ENCODE data around the gene DNAH10.

Gene DNAH10

DNA sequence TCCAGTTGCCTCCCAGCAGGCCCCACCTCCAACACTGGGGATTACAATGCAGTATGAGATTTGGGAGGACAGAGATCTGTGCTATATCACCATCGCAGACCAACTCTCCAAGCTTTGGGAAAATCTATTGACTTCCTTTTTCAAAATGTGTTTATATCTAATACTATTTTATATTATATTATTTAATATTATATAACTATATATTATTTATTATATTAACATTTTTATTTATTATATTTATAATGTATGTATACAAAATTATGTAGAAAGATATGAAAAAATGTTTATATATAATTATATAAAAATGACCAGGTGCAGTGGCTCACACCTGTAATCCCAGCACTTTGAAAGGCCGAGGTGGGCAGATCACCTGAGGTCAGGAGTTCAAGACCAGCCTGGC is 36.4 kb downstream of the DNAH10 start:
- no peak for DNase-seq (ENCODE audit: low read depth)

GRCh38 chr12:123799227-123799626 is 37.1 kb downstream of the DNAH10 start:
- no peak for DNase-seq (ENCODE audit: low read depth)

DNA sequence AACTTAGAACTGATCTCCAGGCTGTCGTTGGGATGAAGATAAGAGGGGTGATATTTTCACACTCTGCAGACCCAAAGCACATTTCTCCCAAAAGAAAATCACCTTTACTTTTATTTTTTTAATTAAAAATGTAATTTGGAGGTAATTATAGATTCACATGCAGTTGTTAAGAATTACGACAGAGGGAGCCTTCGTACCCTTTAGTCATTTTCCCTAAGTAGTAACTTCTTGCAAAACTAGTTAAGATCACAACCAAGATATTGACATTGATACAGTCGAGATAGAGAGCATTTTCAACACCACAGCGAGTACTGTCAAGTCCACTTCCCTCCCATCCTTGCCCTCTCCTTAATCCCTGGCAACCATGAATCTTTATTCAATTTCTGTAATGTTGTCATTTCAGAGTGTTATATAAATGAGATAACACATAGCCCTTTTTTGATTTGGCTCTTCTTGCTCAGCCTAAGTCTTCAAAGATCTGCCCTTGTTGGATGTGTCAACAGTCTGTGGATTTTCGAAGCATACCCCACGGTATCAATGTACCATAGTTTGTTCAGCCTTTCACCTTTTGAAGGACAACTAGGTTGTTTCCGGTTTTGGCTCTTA is 39.6 kb downstream of the DNAH10 start:
- peak; percentile 49 for DNase-seq (ENCODE audit: low read depth)

GRCh38 chr12:123805173-123805572 is 43.1 kb downstream of the DNAH10 start:
- DNase-seq (ENCODE audit: low read depth) = no peak

DNA sequence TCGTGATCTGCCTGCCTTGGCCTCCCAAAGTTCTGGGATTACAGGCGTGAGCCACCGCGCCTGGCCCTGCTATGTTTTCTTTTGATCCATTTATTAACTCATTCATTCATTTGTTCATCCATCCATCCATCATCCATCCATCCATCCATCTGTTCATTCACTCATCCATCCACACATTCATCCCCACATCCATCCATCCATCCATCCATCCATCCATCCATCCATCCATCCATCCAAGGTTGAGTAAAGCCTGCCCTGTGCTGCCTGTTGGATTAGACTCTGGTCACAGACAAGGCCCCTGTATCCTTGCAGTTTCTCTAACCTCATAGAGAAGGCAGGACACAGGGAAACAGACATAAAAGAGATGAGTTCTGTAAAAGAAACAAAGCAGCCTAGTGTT is 44.9 kb downstream of the DNAH10 start:
- DNase-seq (ENCODE audit: low read depth) = no peak

DNA sequence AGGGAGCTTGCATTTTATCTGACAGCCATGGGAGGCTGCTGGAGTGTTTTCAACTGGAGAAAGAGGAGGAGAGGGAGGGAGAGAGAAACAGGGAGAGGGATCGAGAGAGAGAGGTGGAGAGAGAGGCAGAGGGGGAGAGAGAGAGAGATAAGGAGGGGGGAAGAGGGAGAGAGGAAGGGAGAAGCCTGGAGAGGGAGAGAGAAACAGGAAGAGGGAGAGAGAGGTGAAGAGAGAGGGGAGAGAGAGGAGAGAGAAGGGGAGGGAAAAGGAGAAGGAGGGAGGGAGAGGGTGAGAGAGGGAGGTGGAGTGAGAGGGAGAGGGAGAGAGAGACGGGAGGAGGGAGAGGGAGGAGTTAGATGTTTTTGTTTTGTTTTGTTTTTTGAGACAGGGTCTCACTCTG is 45.6 kb downstream of the DNAH10 start:
- DNase-seq (ENCODE audit: low read depth) = peak; percentile 23

GRCh38 chr12:123808167-123808566 is 46.1 kb downstream of the DNAH10 start:
- peak; percentile 33 for DNase-seq (ENCODE audit: low read depth)

DNA sequence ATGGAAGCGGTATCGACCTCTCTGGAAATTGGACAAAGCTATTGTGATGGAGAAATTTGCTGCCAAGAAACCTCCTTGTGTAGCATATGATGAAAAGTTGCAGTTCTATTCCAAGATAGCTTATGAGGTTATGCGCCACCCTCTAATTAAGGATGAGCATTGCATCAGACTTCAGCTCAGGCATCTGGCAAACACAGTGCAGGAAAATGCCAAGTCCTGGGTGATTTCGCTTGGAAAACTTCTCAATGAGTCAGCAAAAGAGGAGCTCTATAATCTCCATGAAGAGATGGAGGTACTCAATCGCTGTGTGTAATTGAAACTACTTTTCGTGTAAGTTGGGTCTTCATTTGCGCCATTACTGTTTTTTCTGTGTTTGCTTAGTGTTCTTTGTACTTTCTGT is 51.2 kb downstream of the DNAH10 start:
- DNase-seq (ENCODE audit: low read depth) = peak; percentile 50

GRCh38 chr12:123815968-123816367 is 53.9 kb downstream of the DNAH10 start:
- no peak for DNase-seq (ENCODE audit: low read depth)

- no peak for DNase-seq (ENCODE audit: low read depth)
These were observed 54.9 kb downstream of the DNAH10 start for GRCh38 chr12:123816896-123817537.

DNA sequence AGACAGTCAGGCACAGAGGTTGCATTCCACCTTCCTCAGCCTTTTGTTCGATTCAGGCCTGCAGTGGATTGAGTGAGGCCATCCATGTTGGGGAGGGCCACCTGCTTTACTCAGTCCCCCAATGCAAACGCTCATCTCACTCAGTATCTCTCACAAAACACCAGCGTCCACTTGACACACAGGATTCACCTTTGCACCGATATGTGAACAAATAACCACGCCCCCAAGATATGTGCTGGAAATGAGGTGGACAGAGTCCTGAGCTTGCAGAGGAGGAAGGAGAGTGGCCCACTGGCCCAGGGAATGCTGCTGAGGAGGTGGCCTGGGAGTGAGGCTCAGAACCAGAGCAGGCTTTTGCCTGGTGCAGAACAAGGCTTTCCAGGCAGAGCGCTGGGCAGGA is 60.7 kb downstream of the DNAH10 start:
- no peak for DNase-seq (ENCODE audit: low read depth)

DNA sequence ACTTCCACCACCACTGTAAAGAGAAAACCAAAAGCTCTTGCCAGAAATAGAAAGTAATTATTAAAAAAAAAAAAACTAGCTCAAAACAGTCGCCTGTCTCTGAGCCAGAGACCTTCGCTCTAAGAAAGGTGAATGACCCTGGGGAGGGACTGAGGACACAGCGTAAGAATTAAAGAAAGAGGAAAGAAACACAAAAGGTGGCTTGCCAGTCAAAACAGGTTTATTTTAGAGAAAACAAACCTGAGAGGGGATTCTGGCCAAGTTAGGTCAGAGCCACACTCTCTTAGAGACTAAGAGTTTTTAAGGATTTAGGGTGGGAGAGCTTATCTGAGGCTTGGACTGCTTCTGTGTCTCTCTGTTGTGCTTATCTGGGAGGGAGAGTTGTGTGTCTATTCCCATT is 66.0 kb downstream of the DNAH10 start:
- no peak for DNase-seq (ENCODE audit: low read depth)

DNA sequence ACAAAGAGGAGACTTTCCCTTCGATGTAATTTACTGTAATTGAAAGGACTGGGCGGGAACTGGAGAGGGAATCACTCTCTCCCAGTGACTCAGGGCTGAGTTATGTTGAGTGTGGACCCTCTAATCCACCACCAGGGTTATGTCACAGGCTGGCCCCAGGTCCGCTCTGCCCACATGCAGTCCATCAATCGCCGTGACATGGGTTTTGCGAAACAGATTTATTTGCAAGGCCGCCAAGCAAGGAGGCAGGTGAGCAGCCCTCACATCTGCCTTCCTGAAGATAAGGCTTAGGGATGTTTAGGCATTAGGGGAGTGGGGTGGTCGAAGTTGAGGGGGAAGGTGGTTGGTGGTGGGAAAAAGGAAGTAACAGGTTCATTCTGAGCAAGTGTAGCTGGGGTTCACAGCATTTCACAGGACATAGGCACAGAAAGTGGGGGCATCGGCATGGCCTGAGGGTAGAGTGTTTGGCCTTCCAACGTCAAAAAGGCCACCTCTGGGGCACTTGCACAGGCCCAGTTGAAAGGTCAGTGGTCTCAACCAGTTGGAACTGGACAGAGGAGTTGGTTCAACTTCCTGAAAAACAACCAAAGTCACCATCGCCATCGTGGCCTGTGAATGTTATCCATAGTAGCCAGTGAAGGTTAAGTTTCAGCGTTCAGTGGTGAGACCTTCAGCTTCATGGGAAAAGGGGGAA is 66.9 kb downstream of the DNAH10 start:
- DNase-seq (ENCODE audit: low read depth) = peak; percentile 10

GRCh38 chr12:123829561-123829960 is 67.5 kb downstream of the DNAH10 start:
- no peak for DNase-seq (ENCODE audit: low read depth)

DNA sequence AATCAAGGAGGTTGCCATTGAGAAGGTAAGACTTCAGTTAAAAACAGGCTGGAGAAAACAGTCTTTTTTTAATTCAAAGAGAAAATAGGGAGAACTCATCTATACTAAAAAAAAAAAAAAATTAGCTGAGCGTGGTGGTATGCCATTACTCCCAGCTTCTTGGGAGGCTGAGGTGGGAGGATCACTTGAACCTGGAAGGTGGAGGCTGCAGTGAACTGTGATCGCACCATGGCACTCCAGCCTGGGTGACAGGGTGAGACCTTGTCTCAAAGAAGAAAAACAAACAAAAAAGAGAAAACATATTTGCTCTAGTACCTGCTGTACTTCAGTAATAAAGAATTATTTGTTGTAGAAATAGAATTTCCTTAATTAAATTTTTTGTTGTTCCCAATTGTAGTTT is 68.6 kb downstream of the DNAH10 start:
- no peak for DNase-seq (ENCODE audit: low read depth)

GRCh38 chr12:123832052-123832451 is 70.0 kb downstream of the DNAH10 start:
- DNase-seq (ENCODE audit: low read depth) = no peak

DNA sequence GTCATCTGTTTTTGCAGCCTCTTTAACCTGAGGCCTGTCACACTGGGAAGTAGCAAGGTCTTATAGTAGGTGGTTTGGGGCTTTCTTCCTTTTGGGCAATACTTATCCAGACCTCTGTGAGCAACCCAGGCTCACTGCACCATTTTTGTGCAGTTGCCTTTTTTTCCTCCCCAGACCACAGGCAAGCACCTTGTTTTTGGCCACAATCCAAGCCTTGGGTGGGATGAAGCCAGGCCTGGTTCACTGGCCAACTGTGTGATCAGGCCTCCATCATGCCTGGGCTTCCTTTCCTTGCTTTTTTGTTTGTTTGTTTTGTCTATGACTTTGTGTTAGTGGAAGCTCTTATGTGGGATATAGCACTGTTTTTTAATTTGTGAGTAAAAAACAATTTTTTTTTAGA is 71.7 kb downstream of the DNAH10 start:
- DNase-seq (ENCODE audit: low read depth) = no peak

DNA sequence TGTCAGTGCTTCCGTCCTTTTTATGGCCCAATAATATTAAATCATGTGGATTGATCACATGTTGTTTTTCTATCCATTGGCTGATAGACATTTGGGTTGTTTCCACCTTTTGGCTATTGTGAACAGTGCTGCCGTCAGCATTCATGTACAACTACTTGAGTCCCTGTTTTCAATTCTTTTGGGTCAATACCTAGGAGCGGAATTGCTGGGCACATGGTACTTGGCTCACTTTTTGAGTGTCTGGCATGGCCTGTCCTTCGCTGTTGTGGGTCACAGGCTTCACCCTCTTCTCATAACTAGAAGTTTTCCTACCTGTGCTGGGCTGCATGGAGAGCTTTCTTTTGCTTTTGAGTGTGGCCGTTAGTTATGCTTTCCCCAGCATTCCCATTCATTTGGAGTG is 72.7 kb downstream of the DNAH10 start:
- DNase-seq (ENCODE audit: low read depth) = no peak

DNA sequence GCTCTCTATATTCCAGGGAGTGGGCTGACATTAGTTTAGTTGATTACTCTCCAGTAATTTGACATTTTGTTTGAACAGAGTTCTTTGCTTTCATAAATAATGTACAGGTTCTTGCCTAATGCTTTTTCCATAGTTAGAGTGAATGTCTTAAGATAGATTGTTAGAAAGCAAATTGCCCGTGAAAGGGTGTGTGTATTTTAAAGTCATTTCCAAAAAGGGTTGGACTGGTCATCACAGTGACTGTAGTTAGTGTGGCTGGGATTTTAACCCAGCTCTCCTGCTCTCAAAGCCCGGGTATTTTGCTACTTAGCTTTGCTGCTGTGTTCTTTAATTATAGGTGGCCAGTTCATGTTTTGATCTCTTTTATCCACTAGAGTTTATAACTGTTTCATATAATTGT is 74.2 kb downstream of the DNAH10 start:
- DNase-seq (ENCODE audit: low read depth) = no peak

DNA sequence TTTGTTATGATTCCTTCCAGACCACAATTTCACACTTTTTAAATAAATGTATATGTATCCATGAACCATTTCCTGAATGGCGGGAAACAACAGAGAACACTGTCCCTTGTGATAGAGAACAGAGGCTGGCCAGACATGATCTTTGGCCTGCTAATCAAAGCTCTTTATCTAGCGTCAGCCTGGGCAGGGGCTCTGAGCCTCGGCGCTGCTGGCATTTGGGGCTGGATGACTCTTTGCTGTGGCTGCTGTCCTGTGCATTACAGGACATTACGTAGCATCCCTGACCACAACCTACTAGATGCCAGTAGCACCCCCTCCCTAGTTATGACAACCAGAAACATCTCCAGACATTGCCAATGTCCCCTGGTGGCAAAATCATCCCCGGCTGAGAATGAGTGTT is 77.7 kb downstream of the DNAH10 start:
- DNase-seq (ENCODE audit: low read depth) = no peak

DNA sequence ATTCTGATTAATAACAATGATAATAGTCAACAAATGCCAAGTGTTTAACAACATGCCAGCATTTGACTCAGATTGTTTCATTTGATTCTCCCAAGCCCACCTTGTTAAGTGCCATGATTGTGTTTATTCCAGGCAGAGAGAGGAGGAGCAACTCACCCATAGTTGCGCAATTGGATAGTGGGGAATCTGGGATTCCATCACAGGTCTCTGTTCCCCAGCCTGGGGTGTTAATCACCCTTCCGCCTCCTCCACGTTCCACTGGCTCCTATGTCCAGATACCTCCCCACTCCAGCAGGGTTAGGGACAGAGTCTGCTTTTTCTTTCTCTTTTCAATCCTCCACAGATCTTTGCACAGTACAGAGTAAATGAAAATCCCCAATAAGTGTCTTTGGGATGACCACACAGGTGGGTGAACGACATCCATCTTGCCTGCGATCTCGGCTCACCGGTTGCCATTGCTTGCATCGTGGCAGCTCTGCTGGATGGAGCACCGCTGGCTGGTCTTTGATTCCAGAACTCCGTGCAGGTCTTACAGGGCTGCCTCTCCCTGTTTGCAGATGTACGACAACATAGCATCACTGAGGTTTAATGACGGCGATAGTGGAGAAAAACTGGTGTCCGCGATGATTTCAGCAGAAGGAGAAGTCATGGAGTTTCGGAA is 78.8 kb downstream of the DNAH10 start:
- no peak for DNase-seq (ENCODE audit: low read depth)

DNA sequence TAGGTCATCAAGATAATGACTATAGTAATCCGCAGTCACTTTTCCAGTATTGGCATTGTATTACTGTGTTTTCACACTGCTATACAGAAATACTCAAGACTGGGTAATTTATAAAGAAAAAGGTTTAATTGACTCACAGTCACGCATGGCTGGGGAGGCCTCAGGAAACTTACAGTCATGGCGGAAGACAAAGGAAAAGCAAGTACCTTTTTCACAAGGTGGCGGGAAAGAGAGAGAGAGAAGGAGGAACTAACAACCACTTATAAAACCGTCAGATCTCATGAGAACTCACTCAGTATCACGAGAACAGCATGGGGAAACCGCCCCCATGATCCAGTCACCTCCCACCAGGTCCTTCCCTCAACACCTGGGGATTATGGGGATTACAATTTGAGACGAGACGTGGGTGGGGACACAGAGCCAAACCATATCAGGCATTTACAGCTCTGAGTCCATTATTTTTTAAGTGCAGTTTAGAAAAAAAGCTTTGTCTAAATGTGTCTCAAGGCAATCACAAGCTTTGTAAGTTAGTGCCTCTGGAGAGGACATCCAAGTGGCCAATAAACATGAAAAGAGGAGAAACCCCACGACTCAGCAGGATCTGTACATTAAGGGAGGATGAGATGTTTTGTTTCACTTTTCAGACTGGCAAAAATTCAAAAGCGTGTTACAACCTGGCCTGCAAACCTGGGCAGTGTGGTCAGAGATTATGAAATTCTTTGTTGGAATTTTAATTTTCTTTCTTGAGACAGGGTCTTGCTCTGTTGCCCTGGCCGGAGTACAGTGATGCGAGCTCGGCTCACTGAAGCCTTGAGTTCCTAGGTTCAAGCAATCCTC is 82.0 kb downstream of the DNAH10 start:
- no peak for DNase-seq (ENCODE audit: low read depth)
